ENCODE results near the gene SETD3. TPM values are rescaled to one million over a fixed set of nuclear protein-coding genes. Genes with fewer than 3 reads are reported as not detected.

Gene SETD3
- total and polyA plus RNA-seq, 10 of the 15 experiments (the other 5 are each of a cell fraction or from before 2014, with no cell fraction given): 11.3 to 44.2 (median 36.5) TPM

DNA sequence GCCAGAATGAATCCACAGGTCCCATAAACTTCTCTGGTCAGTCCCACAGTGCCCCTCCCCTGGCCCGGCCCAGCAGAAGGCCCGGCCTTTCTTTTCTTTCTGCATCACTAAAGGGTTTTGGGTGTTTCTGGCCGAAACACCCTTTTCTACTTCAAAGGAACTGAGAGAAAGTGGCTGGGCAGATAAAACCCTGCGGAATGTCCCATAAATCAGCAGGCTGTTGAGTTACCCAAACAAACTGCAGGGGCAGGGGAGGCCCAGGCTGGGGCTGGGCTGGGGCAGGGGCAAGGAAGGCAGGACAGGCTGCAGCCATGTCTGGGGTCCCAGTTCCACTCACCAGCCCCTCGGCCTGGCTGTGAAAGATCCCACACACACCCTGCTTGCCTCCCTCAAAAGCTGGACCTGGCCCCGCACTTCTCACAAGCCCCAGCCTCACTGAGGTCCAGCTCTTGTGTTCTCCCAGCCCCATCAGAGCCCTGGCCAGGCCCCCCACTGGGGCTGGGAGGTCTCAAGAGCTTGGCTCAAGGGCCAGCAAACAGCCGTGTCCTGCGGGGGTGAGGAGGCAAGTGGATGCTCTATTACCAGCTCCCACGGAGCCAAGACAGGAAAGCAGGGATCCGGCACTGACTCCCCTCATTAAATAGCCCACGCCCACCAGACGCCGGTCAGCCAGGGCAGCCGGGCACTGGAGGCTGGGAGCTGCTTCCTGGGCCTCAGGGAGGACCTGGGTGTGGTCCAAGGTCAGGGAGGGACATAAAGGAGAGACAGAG is 42.5 kb upstream of the SETD3 start:
- POLR2A ChIA-PET: interaction anchor here (0.6 kb wide), 1 partner anchor 105 kb away, joined by 5 read pairs; no protein-coding TSS in a partner anchor
- H3K4me3 ChIP-seq: no peak overlapping the region
- H2AFZ ChIP-seq (ENCODE audit: control insufficient read depth, low read depth, low read length): no peak overlapping the region
- in situ Hi-C loops (cut with MboI) (loop anchor here (5.0 kb wide), 1 partner anchor 99 kb away; no protein-coding TSS in a partner anchor), intact Hi-C loops (cut with micrococcal nuclease; ENCODE audit: unreplicated experiment) (no loop called here)
- no peaks in the 10 kb centered on the region for H3K4me1 ChIP-seq (ENCODE audit: control insufficient read depth, insufficient read depth, low read length)
- DNase-seq (ENCODE audit: low read depth, low spot score): no peak
- peak; percentile 18 for ATAC-seq
- H3K36me3 ChIP-seq (ENCODE audit: control insufficient read depth in 2 of 2, insufficient read depth in 2 of 2, low read length in 1 of 2): no peaks in the 10 kb centered on the region
- TF ChIP-seq HCFC1 (IDR thresholded peaks at IDR 0.05; ENCODE audit: low read length) (no peak), MXI1 (IDR thresholded peaks at IDR 0.05; ENCODE audit: low read depth, low read length) (no peak)
- BruUV-seq (replicated peaks): no TSS peak
- CTCF ChIA-PET: interaction anchor here (0.9 kb wide), 1 partner anchor 105 kb away, joined by 4 read pairs; no protein-coding TSS in a partner anchor
- H4K20me1 ChIP-seq (ENCODE audit: control insufficient read depth, insufficient read depth): no peaks in the 10 kb centered on the region
- no peak overlapping the region for H3K9ac ChIP-seq (ENCODE audit: control insufficient read depth, insufficient read depth, low read length)
- H3K79me2 ChIP-seq (ENCODE audit: control insufficient read depth, insufficient read depth, low read length): no peaks in the 10 kb centered on the region
- FAIRE-seq: no peak
- RAD21 ChIA-PET (ENCODE audit: unreplicated experiment): interaction anchor here (1.9 kb wide), 1 partner anchor 105 kb away, joined by 6 read pairs; no protein-coding TSS in a partner anchor
- no peaks in the 10 kb centered on the region for H3K9me3 ChIP-seq (replicated peaks; ENCODE audit: control insufficient read depth, insufficient read depth, low read length)
- SMC1A ChIA-PET (ENCODE audit: uncharacterized antibody, unreplicated experiment): interaction anchor here (1.1 to 1.2 kb wide), 3 partner anchors 34 to 357 kb away, joined by 3 to 4 read pairs (median 3); no protein-coding TSS in a partner anchor
- no peak overlapping the region for H3K4me2 ChIP-seq (ENCODE audit: control insufficient read depth, insufficient read depth)
- H3K27me3 ChIP-seq (replicated peaks in 1 of 2; ENCODE audit: control insufficient read depth in 2 of 2, insufficient read depth in 2 of 2, low read length in 1 of 2): no peaks in the 10 kb centered on the region
- no peak overlapping the region for H3K27ac ChIP-seq (ENCODE audit: control insufficient read depth, insufficient read depth)
- 32% methylated on average over 14 of the region's 14 CpGs for WGBS (ENCODE audit: insufficient coverage, insufficient replicate concordance, low lambda C conversion rate, missing lambda C conversion rate)

DNA sequence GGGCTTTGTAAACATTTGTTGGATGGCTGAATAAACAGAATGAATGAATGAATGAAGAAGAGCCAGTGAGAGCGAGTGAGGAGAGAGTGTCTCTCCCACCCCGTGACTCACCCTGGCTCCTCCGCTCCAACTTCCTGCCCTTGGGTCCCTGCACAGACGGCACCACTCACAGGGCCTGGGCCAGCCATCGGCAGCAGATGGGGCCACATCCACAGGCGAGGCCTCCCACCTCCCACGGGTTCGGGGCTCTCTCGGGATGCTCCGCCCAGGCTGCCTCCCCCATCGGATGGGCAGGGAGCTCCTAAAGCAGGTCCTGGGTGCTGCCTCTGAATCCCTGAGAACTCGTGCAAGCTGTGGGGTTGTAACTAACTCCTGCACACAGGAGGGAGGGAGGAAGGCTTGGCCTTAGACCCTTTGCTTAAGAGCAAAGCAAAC is 41.8 kb upstream of the SETD3 start:
- no peak overlapping the region for H3K27ac ChIP-seq (ENCODE audit: control insufficient read depth, insufficient read depth)
- FAIRE-seq (no peak), DNase-seq (ENCODE audit: low read depth, low spot score) (no peak), ATAC-seq (no peak)
- no peaks in the 10 kb centered on the region for H3K36me3 ChIP-seq (ENCODE audit: control insufficient read depth in 2 of 2, insufficient read depth in 2 of 2, low read length in 1 of 2)
- 27% methylated on average over 12 of the region's 12 CpGs for WGBS (ENCODE audit: insufficient coverage, insufficient replicate concordance, low lambda C conversion rate, missing lambda C conversion rate)
- intact Hi-C loops (cut with micrococcal nuclease; ENCODE audit: unreplicated experiment): no loop called here
- no peaks in the 10 kb centered on the region for H3K9me3 ChIP-seq (replicated peaks; ENCODE audit: control insufficient read depth, insufficient read depth, low read length)
- H3K4me3 ChIP-seq: no peak overlapping the region
- H3K9ac ChIP-seq (ENCODE audit: control insufficient read depth, insufficient read depth, low read length): no peak overlapping the region
- H3K79me2 ChIP-seq (ENCODE audit: control insufficient read depth, insufficient read depth, low read length): no peaks in the 10 kb centered on the region
- H2AFZ ChIP-seq (ENCODE audit: control insufficient read depth, low read depth, low read length): no peak overlapping the region
- ChIA-PET CTCF (no interaction called here), SMC1A (ENCODE audit: uncharacterized antibody, unreplicated experiment) (interaction anchor here (1.1 to 1.2 kb wide), 2 partner anchors 34 to 105 kb away, joined by 3 to 4 read pairs; no protein-coding TSS in a partner anchor), RAD21 (ENCODE audit: unreplicated experiment) (no interaction called here), POLR2A (interaction anchor here (0.6 kb wide), 2 partner anchors 19 to 106 kb away, joined by 3 to 5 read pairs; no protein-coding TSS in a partner anchor)
- H4K20me1 ChIP-seq (ENCODE audit: control insufficient read depth, insufficient read depth): no peaks in the 10 kb centered on the region
- in situ Hi-C loops (cut with MboI): loop anchor here (5.0 kb wide), 1 partner anchor 100 kb away; no protein-coding TSS in a partner anchor
- H3K4me2 ChIP-seq (ENCODE audit: control insufficient read depth, insufficient read depth): no peak overlapping the region
- no TSS peak for BruUV-seq (replicated peaks)
- no peaks in the 10 kb centered on the region for H3K27me3 ChIP-seq (replicated peaks in 1 of 2; ENCODE audit: control insufficient read depth in 2 of 2, insufficient read depth in 2 of 2, low read length in 1 of 2)
- no peaks in the 10 kb centered on the region for H3K4me1 ChIP-seq (ENCODE audit: control insufficient read depth, insufficient read depth, low read length)
- no peak for TF ChIP-seq JUND (IDR thresholded peaks at IDR 0.05; ENCODE audit: low read depth, low read length)
- TF ChIP-seq BMI1 (IDR thresholded peaks at IDR 0.05; ENCODE audit: borderline replicate concordance): no peak
- no peak for TF ChIP-seq MEF2B (IDR thresholded peaks at IDR 0.05; ENCODE audit: partially characterized antibody, poor library complexity, severe bottlenecking)
- no peak for TF ChIP-seq NR2C1 (IDR thresholded peaks at IDR 0.05)
- TF ChIP-seq, protein P1, sequence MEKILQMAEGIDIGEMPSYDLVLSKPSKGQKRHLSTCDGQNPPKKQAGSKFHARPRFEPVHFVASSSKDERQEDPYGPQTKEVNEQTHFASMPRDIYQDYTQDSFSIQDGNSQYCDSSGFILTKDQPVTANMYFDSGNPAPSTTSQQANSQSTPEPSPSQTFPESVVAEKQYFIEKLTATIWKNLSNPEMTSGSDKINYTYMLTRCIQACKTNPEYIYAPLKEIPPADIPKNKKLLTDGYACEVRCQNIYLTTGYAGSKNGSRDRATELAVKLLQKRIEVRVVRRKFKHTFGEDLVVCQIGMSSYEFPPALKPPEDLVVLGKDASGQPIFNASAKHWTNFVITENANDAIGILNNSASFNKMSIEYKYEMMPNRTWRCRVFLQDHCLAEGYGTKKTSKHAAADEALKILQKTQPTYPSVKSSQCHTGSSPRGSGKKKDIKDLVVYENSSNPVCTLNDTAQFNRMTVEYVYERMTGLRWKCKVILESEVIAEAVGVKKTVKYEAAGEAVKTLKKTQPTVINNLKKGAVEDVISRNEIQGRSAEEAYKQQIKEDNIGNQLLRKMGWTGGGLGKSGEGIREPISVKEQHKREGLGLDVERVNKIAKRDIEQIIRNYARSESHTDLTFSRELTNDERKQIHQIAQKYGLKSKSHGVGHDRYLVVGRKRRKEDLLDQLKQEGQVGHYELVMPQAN (conservative IDR thresholded peaks at IDR 0.05): no peak
- TF ChIP-seq RBBP5 (conservative IDR thresholded peaks at IDR 0.05): no peak
- TF ChIP-seq HDAC2 (IDR thresholded peaks at IDR 0.05): no peak
- no peak for TF ChIP-seq IKZF1 (conservative IDR thresholded peaks at IDR 0.05)
- TF ChIP-seq ZNF24 (IDR thresholded peaks at IDR 0.05): no peak
- no peak for TF ChIP-seq SREBF2 (IDR thresholded peaks at IDR 0.05; ENCODE audit: low read length)
- TF ChIP-seq HCFC1 (IDR thresholded peaks at IDR 0.05; ENCODE audit: low read length): no peak

All from GM12878 (cell line).